SK-N-SH (cell line): ENCODE results near the gene CD101. TPM values are rescaled to one million over a fixed set of nuclear protein-coding genes. Genes with fewer than 3 reads are reported as not detected.

Experiments used
- CTCF ChIA-PET: fragments of 300-600, 350-600 bp; formaldehyde crosslinking; extraction: SDS; loops from one replicate; lab custom pipeline; 2021; lab: Yijun Ruan, JAX
- POLR2A ChIA-PET: fragments of 350-600 bp; sonication (Branson Sonifier 250); formaldehyde crosslinking; extraction: SDS; loops from one replicate; lab custom pipeline; 2020; ENCODE audit warnings: antibody characterized with exemption, inconsistent platforms; lab: Yijun Ruan, JAX
- DNase-seq: peaks from one replicate; pipeline ENCODE4 v3.0.0; 2012
- H2AFZ ChIP-seq: fragments of 200-600 bp; sonication (generic); 2 replicates; pipeline ENCODE4 v1.8.1; 2016; ENCODE audit warnings: antibody characterized with exemption, mild to moderate bottlenecking, low read depth
- H3F3A ChIP-seq: fragments of 200-600 bp; sonication (generic); replicated peaks from 2 replicates; pipeline ENCODE3; 2016; ENCODE audit warnings: antibody characterized with exemption, mild to moderate bottlenecking; ENCODE audit not compliant: insufficient read depth
- H3K27ac ChIP-seq, 2 experiments: fragments of 200-500 bp in 1 of 2; fragments of 200-600 bp in 1 of 2; sonication (Bioruptor generic) in 1 of 2; sonication (generic), shearing (Covaris generic) in 1 of 2; 2 replicates each; pipeline versions ENCODE4 v1.5.1 to v1.6.1; 2014 to 2016; ENCODE audit warnings: low read depth in 2 of 2, inconsistent platforms in 1 of 2, low read length in 1 of 2, mild to moderate bottlenecking in 1 of 2, mixed read lengths in 1 of 2
- H3K27me3 ChIP-seq: fragments of 200-600 bp; sonication (generic), shearing (Covaris generic); 2 replicates; pipeline ENCODE4 v1.6.1; 2016; ENCODE audit warnings: mixed run types; ENCODE audit not compliant: insufficient read depth
- H3K36me3 ChIP-seq, 2 experiments: fragments of 200-500 bp in 1 of 2; fragments of 200-600 bp in 1 of 2; sonication (Bioruptor generic) in 1 of 2; sonication (generic) in 1 of 2; replicated peaks in 1 of 2; 2 replicates each; pipeline versions ENCODE3 to v1.5.1; 2014 to 2016; ENCODE audit warnings: low read length in 1 of 2, mild to moderate bottlenecking in 1 of 2; ENCODE audit not compliant: insufficient read depth in 2 of 2, control insufficient read depth in 1 of 2
- H3K4me1 ChIP-seq, 2 experiments: fragments of 200-500 bp in 1 of 2; fragments of 200-600 bp in 1 of 2; sonication (Bioruptor generic) in 1 of 2; sonication (generic), shearing (Covaris generic) in 1 of 2; 2 replicates each; pipeline versions ENCODE4 v1.5.1 to v1.6.1; 2014 to 2016; ENCODE audit warnings: low read depth in 1 of 2, low read length in 1 of 2, mixed run types in 1 of 2; ENCODE audit not compliant: insufficient read depth in 2 of 2, control insufficient read depth in 1 of 2
- H3K4me2 ChIP-seq: fragments of 200-600 bp; sonication (generic), shearing (Covaris generic); 2 replicates; pipeline ENCODE4 v1.6.1; 2017; ENCODE audit warnings: mixed run types
- H3K4me3 ChIP-seq, 2 experiments: fragments of 200-500 bp in 1 of 2; fragments of 200-600 bp in 1 of 2; sonication (Bioruptor generic) in 1 of 2; sonication (generic), shearing (Covaris generic) in 1 of 2; 2 replicates each; pipeline versions ENCODE4 v1.5.1 to v1.8.1; 2014 to 2016; ENCODE audit warnings: low read depth in 2 of 2, inconsistent platforms in 1 of 2, low read length in 1 of 2, mild to moderate bottlenecking in 1 of 2, mixed read lengths in 1 of 2, moderate library complexity in 1 of 2
- H3K79me2 ChIP-seq: fragments of 200-600 bp; sonication (generic); 2 replicates; pipeline ENCODE4 v1.8.1; 2017; ENCODE audit warnings: mild to moderate bottlenecking; ENCODE audit not compliant: insufficient read depth
- H3K9ac ChIP-seq: fragments of 200-600 bp; sonication (generic); 2 replicates; pipeline ENCODE4 v1.6.1; 2017; ENCODE audit warnings: mixed run types
- H3K9me2 ChIP-seq: fragments of 200-600 bp; sonication (generic); 2 replicates; pipeline ENCODE4 v1.6.1; 2017; ENCODE audit warnings: mixed run types
- H3K9me3 ChIP-seq: fragments of 200-600 bp; sonication (generic); 2 replicates; pipeline ENCODE4 v1.6.1; 2017; ENCODE audit warnings: mixed run types, mild to moderate bottlenecking, moderate library complexity
- H4K20me1 ChIP-seq: fragments of 200-600 bp; sonication (generic); 2 replicates; pipeline ENCODE4 v1.6.1; 2017; ENCODE audit warnings: mild to moderate bottlenecking, mixed run types; ENCODE audit not compliant: insufficient read depth
- CHD2 ChIP-seq: fragments of 150-350 bp; IDR thresholded peaks from 2 replicates; pipeline ENCODE4 v1.6.1; 2018; ENCODE audit warnings: low read length; ENCODE audit not compliant: partially characterized antibody
- FOXM1 ChIP-seq: IDR thresholded peaks from 2 replicates; pipeline ENCODE4 v1.4.0; 2012; ENCODE audit warnings: low read depth, mild to moderate bottlenecking
- JUND ChIP-seq: IDR thresholded peaks from 2 replicates; pipeline ENCODE4 v1.4.0; 2012
- MEF2A ChIP-seq: IDR thresholded peaks from 2 replicates; pipeline ENCODE4 v1.4.0; 2012; ENCODE audit warnings: low read depth, borderline replicate concordance
- POLR2AphosphoS5 ChIP-seq: IDR thresholded peaks from 2 replicates; pipeline ENCODE4 v1.6.1; 2012; ENCODE audit warnings: low read depth, low read length
- RCOR1 ChIP-seq: fragments of 150-350 bp; IDR thresholded peaks from 2 replicates; pipeline ENCODE4 v1.6.1; 2017; ENCODE audit warnings: antibody characterized with exemption, low read length
- REST ChIP-seq: IDR thresholded peaks from 2 replicates; pipeline ENCODE4 v1.6.1; 2012; ENCODE audit warnings: mild to moderate bottlenecking, low read depth, low read length, moderate library complexity
- SIN3A ChIP-seq: IDR thresholded peaks from 2 replicates; pipeline ENCODE4 v1.6.1; 2012; ENCODE audit warnings: low read depth, mild to moderate bottlenecking, low read length, moderate library complexity, borderline replicate concordance
- SMC3 ChIP-seq: IDR thresholded peaks from 2 replicates; pipeline ENCODE4 v1.6.1; 2012; ENCODE audit warnings: low read depth, low read length, improper control_type of control experiment
- TAF1 ChIP-seq: IDR thresholded peaks from 2 replicates; pipeline ENCODE4 v1.6.1; 2012; ENCODE audit warnings: low read depth, mild to moderate bottlenecking, low read length, moderate library complexity, borderline replicate concordance
- TCF12 ChIP-seq: IDR thresholded peaks from 2 replicates; pipeline ENCODE4 v1.4.0; 2012
- USF1 ChIP-seq: IDR thresholded peaks from 2 replicates; pipeline ENCODE4 v1.4.0; 2012; ENCODE audit warnings: low read depth, borderline replicate concordance
- WGBS: methylation state at CpG from one replicate; pipeline ENCODE4 v1.1.6; 2017; ENCODE audit warnings: low lambda C conversion rate; 5-methylcytosine and 5-hydroxymethylcytosine counted together
- polyA plus RNA-seq, 3 experiments: library from polyadenylated mRNA; depleted of rRNA; stranded (reverse); fragments of >200 nt; gene quantifications; 2 replicates each; pipeline ENCODE4 v1.2.3, GENCODE V29; 2012
- TF ChIP-seq, protein P1 (sequence below): IDR thresholded peaks from 2 replicates; pipeline ENCODE4; 2012
- TF ChIP-seq, protein P2 (sequence below): fragments of 150-350 bp; IDR thresholded peaks from 2 replicates; pipeline ENCODE4 v1.6.1; 2016; ENCODE audit warnings: mild to moderate bottlenecking, low read depth, low read length

Gene CD101
- polyA plus RNA-seq, 1 of the 3 experiments (the other 2 are of a cell fraction): 0.16 TPM

DNA sequence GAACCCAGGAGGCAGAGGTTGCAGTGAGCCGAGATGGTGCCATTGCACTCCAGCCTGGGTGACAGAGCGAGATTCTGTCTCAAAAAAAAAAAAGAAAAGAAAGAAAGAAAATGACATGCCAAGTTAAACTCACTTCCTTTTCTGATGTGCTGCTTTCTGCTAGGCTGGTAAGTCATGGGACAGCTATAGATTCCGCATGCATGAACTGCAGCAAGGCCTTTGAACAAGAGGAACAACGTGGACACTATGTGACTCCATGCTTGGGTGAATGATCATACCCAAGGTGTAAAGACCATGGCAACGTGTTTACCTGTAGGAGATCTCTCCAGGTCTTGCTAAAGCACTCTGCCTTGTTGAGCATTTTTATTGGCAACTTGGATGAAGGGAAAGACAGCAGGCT, 48.3 kb downstream of the CD101 start:
- Histone ChIP-seq H4K20me1 (no peaks in the 10 kb centered on the region), H3K4me3 (no peak overlapping the region)
- 76% methylated on average over 5 of the region's 5 CpGs for WGBS

More for the DNA sequence above, 48.3 kb downstream of the CD101 start:
- no peaks in the 10 kb centered on the region for H3K9me2 ChIP-seq
- no peaks in the 10 kb centered on the region for H3K36me3 ChIP-seq
- H3F3A ChIP-seq: no peaks in the 10 kb centered on the region
- CTCF ChIA-PET: interaction anchor here (1.4 kb wide), 1 partner anchor 9 kb away, joined by 3 read pairs; no protein-coding TSS in a partner anchor
- H3K4me2 ChIP-seq: no peak overlapping the region
- POLR2A ChIA-PET: no interaction called here
- H3K27me3 ChIP-seq: no peaks in the 10 kb centered on the region
- no peaks in the 10 kb centered on the region for H3K79me2 ChIP-seq
- TF ChIP-seq FOXM1 (no peak), REST (no peak), TAF1 (no peak), TCF12 (no peak), CHD2 (no peak), MEF2A (no peak), POLR2AphosphoS5 (no peak), SIN3A (no peak), SMC3 (no peak), USF1 (no peak), JUND (no peak), RCOR1 (no peak)
- TF ChIP-seq, protein P1, sequence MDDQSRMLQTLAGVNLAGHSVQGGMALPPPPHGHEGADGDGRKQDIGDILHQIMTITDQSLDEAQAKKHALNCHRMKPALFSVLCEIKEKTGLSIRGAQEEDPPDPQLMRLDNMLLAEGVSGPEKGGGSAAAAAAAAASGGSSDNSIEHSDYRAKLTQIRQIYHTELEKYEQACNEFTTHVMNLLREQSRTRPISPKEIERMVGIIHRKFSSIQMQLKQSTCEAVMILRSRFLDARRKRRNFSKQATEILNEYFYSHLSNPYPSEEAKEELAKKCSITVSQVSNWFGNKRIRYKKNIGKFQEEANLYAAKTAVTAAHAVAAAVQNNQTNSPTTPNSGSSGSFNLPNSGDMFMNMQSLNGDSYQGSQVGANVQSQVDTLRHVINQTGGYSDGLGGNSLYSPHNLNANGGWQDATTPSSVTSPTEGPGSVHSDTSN: no peak
- TF ChIP-seq, protein P2, sequence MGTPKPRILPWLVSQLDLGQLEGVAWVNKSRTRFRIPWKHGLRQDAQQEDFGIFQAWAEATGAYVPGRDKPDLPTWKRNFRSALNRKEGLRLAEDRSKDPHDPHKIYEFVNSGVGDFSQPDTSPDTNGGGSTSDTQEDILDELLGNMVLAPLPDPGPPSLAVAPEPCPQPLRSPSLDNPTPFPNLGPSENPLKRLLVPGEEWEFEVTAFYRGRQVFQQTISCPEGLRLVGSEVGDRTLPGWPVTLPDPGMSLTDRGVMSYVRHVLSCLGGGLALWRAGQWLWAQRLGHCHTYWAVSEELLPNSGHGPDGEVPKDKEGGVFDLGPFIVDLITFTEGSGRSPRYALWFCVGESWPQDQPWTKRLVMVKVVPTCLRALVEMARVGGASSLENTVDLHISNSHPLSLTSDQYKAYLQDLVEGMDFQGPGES: no peak
- no peaks in the 10 kb centered on the region for H3K4me1 ChIP-seq
- H3K9ac ChIP-seq: no peak overlapping the region
- H3K27ac ChIP-seq: no peak overlapping the region
- no peak overlapping the region for H2AFZ ChIP-seq
- H3K9me3 ChIP-seq: no peaks in the 10 kb centered on the region
- no peak for DNase-seq
